H1 (cell line): ENCODE results near the gene MKI67.

Source experiments
- BRCA1 ChIP-seq: IDR thresholded peaks from 2 replicates; pipeline ENCODE4 v1.6.1; 2012; ENCODE audit warnings: low read depth, low read length, improper control_type of control experiment
- EGR1 ChIP-seq: IDR thresholded peaks from 2 replicates; pipeline ENCODE4 v1.6.1; 2011; ENCODE audit warnings: low read depth, low read length, borderline replicate concordance
- EP300 ChIP-seq, 2 experiments: IDR thresholded peaks; 1 replicate in 1 of 2; 2 replicates in 1 of 2; pipeline ENCODE4 v1.6.1; 2011 to 2012; ENCODE audit warnings: low read depth in 2 of 2, low read length in 2 of 2, mild to moderate bottlenecking in 2 of 2, borderline replicate concordance in 1 of 2, inconsistent platforms in 1 of 2, moderate library complexity in 1 of 2
- EZH2 ChIP-seq: fragments of 200-600 bp; sonication (generic); IDR thresholded peaks from 2 replicates; pipeline ENCODE4 v1.7.1; 2012; ENCODE audit warnings: low read depth, mild to moderate bottlenecking, moderate library complexity, low read length, inconsistent platforms; ENCODE audit not compliant: severe bottlenecking
- POLR2AphosphoS5 ChIP-seq: IDR thresholded peaks from 2 replicates; pipeline ENCODE4 v1.6.1; 2011; ENCODE audit warnings: low read depth, low read length
- TAF1 ChIP-seq: IDR thresholded peaks from 2 replicates; pipeline ENCODE4 v1.6.1; 2011; ENCODE audit warnings: mild to moderate bottlenecking, low read depth, low read length
- TCF12 ChIP-seq: IDR thresholded peaks from 2 replicates; pipeline ENCODE4 v1.6.1; 2011; ENCODE audit warnings: low read depth, mild to moderate bottlenecking, low read length
- YY1 ChIP-seq: IDR thresholded peaks from 2 replicates; pipeline ENCODE4 v1.6.1; 2011; ENCODE audit warnings: low read depth, mild to moderate bottlenecking, low read length
- TF ChIP-seq, protein P1 (sequence below): IDR thresholded peaks from 2 replicates; pipeline ENCODE4 v1.6.1; 2011; ENCODE audit warnings: low read depth, mild to moderate bottlenecking, low read length; ENCODE audit not compliant: insufficient read depth
- TF ChIP-seq, protein P2 (sequence below), 3 experiments: IDR thresholded peaks; 1 replicate in 2 of 3; 2 replicates in 1 of 3; pipeline versions ENCODE4 v1.5.1 to v1.6.1; 2011; ENCODE audit warnings: low read length in 3 of 3, mild to moderate bottlenecking in 3 of 3, inconsistent platforms in 2 of 3, low read depth in 1 of 3, moderate library complexity in 1 of 3; ENCODE audit not compliant: insufficient read depth in 1 of 3; ENCODE audit errors: control extremely low read depth in 1 of 3
- TF ChIP-seq, protein P3 (sequence below): IDR thresholded peaks from 2 replicates; pipeline ENCODE4 v1.6.1; 2012; ENCODE audit warnings: inconsistent platforms

DNA sequence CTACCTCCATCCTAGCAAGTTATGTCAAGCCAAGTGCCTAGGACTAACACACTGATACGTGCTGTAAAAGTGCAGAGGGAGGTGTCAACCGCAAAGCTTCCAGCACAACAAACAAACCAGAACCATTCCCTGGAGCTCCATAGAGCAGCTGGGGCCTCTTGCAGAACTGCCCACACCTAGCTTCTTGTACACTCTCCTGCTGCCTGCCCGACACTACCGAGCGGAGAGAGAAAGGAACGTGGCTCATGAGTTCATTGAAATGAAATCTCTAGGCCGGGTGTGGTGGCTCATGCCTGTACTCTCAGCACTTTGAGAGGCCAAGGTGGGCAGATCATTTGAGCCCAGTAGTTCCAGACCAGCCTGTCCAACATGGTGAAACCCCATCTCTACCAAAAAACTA, 73.5 kb downstream of the MKI67 start:
- TF ChIP-seq TCF12 = no peak
- TF ChIP-seq, protein P1, sequence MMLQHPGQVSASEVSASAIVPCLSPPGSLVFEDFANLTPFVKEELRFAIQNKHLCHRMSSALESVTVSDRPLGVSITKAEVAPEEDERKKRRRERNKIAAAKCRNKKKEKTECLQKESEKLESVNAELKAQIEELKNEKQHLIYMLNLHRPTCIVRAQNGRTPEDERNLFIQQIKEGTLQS = no peak
- no peak for TF ChIP-seq YY1
- no peak for TF ChIP-seq POLR2AphosphoS5
- no peak for TF ChIP-seq BRCA1
- no peak for TF ChIP-seq TAF1
- TF ChIP-seq, protein P2, sequence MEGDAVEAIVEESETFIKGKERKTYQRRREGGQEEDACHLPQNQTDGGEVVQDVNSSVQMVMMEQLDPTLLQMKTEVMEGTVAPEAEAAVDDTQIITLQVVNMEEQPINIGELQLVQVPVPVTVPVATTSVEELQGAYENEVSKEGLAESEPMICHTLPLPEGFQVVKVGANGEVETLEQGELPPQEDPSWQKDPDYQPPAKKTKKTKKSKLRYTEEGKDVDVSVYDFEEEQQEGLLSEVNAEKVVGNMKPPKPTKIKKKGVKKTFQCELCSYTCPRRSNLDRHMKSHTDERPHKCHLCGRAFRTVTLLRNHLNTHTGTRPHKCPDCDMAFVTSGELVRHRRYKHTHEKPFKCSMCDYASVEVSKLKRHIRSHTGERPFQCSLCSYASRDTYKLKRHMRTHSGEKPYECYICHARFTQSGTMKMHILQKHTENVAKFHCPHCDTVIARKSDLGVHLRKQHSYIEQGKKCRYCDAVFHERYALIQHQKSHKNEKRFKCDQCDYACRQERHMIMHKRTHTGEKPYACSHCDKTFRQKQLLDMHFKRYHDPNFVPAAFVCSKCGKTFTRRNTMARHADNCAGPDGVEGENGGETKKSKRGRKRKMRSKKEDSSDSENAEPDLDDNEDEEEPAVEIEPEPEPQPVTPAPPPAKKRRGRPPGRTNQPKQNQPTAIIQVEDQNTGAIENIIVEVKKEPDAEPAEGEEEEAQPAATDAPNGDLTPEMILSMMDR (IDR thresholded peaks at IDR 0.05; ENCODE audit: control extremely low read depth in 1 of 3, insufficient read depth in 1 of 3, low read depth in 1 of 3, low read length in 3 of 3) = no peak
- no peak for TF ChIP-seq EGR1
- TF ChIP-seq EZH2 = no peak
- TF ChIP-seq, protein P3, sequence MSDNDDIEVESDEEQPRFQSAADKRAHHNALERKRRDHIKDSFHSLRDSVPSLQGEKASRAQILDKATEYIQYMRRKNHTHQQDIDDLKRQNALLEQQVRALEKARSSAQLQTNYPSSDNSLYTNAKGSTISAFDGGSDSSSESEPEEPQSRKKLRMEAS = no peak
- no peak for TF ChIP-seq EP300 (IDR thresholded peaks at IDR 0.05; ENCODE audit: borderline replicate concordance in 1 of 2, low read depth in 2 of 2, low read length in 2 of 2)
